ENCODE results near the gene KCMF1. TPM values are rescaled to one million over a fixed set of nuclear protein-coding genes. Genes with fewer than 3 reads are reported as not detected.

KCMF1 gene
- total and polyA plus RNA-seq, 2 experiments from 2014 or later, result 30.7 to 47.8 TPM

DNA sequence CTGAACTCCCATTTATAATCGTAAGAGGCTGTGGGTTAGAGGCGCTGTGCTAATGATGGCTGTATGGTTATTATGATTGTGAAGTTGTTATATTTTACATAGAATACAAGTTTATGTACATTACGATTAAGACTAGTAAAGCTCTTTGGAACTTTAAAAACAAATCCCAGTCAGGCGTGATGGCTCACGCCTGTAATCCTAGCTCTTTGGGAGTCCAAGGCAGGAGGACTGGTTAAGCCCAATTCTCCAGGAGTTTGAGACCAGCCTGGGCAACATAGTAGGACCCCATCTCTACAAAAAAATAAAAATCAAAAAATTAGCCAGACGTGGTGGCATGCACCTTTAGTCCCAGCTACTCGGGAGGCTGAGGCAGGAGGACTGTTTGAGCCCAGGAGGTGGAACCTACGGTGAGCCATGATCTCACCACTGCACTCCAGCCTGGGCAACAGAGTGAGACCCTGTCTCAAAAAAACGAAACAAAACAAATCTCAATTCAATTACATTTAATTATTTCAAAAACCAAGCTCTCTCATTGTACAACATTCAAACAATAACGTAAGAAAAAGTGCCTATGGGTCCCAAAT is 23.9 kb upstream of the KCMF1 start:
- no peak for TF ChIP-seq CTCF (IDR thresholded peaks at IDR 0.05; ENCODE audit: low read depth, low read length)
- no peak for DNase-seq (ENCODE audit: low read depth in 1 of 2, low spot score in 1 of 2)
- H3K27ac ChIP-seq, result no peak overlapping the region

GRCh38 chr2:84953535-84953934 is 17.4 kb upstream of the KCMF1 start:
- Histone ChIP-seq H3K36me3 (no peaks in the 10 kb centered on the region), H3K27me3 (no peaks in the 10 kb centered on the region), H3K9me3 (ENCODE audit: low read depth) (no peaks in the 10 kb centered on the region), H3K4me3 (no peak overlapping the region), H3K27ac (no peak overlapping the region), H3K4me1 (ENCODE audit: low read depth) (peaks cover 7% of the 10 kb centered on the region)
- no peak for DNase-seq (ENCODE audit: low read depth in 1 of 2, low spot score in 1 of 2)
- no peak for TF ChIP-seq CTCF (IDR thresholded peaks at IDR 0.05; ENCODE audit: low read depth, low read length)

More for the DNA sequence above, 23.9 kb upstream of the KCMF1 start:
- H3K36me3 ChIP-seq, result no peaks in the 10 kb centered on the region
- H3K27me3 ChIP-seq, result no peaks in the 10 kb centered on the region
- no peaks in the 10 kb centered on the region for H3K9me3 ChIP-seq (ENCODE audit: low read depth)
- no peak overlapping the region for H3K4me3 ChIP-seq
- no peaks in the 10 kb centered on the region for H3K4me1 ChIP-seq (ENCODE audit: low read depth)

DNA sequence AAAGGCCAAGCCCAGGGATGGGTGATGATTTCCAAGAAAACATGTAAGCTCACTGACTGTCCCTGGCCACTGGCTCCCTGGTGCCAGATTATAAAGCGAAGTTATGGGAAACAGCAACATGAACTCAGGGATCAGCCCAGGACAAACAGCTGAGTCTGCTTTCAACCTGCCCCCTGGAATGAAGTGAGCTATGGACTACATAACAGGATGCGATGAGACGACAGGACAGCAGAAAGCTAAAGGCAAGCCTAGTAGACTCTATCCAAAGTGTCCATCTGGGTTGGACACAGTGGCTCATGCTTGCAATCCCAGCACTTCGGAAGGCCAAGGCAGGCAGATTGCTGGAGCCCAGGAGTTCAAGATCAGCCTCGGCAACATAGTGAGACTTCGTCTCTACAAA is 16.6 kb upstream of the KCMF1 start:
- H3K4me1 ChIP-seq (ENCODE audit: low read depth), result peaks cover 9% of the 10 kb centered on the region
- no peak for DNase-seq (ENCODE audit: low read depth in 1 of 2, low spot score in 1 of 2)
- H3K36me3 ChIP-seq, result no peaks in the 10 kb centered on the region
- no peak overlapping the region for H3K27ac ChIP-seq
- H3K27me3 ChIP-seq, result no peaks in the 10 kb centered on the region
- H3K4me3 ChIP-seq, result no peak overlapping the region
- TF ChIP-seq CTCF (IDR thresholded peaks at IDR 0.05; ENCODE audit: low read depth, low read length), result no peak
- H3K9me3 ChIP-seq (ENCODE audit: low read depth), result no peaks in the 10 kb centered on the region

DNA sequence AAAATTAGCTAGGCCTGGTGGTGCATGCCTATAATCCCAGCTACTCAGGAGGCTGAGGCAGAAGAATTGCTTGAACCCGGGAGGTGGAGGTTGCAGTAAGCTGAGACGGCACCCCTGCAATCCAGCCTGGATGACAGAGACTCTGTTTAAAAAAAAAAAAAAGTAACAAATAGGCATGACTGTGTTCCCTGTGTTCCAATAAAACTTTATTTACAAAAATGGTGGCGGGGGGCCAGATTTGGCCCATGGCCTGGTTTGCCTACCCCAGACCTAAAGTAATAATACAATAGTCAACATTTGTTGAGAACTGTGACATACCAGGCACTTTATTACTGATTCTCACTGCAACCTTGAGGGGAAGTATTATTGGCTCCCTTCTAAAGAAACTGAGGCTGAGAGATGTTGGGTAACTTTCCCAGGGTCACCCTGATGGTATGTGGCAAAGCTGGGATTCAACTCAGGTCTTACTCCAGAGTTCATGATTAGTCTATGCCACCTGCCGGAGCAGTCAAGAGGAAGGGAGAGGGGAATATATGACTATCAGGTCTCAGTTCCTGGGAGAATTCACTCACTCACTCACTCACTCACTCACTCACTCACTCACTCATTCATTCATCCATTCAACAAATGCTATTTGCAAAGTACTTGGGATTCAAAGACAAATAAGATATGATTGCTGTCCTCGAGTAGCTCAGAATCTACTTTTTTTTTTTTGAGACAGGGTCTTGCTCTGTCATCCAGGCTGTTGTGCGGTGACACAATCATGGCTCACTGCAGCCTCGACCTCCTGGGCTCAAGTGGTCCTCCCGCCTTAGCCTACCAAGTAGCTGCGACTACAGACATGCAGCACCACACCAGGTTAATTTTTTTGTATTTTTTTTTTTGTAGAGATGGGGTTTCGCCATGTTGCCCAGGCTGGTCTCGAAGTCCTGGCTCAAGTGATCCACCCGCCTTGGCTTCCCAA is 14.3 kb upstream of the KCMF1 start:
- H3K36me3 ChIP-seq, result no peaks in the 10 kb centered on the region
- no peaks in the 10 kb centered on the region for H3K27me3 ChIP-seq
- H3K4me1 ChIP-seq (ENCODE audit: low read depth), result peaks cover 9% of the 10 kb centered on the region
- no peaks in the 10 kb centered on the region for H3K9me3 ChIP-seq (ENCODE audit: low read depth)
- TF ChIP-seq CTCF (IDR thresholded peaks at IDR 0.05; ENCODE audit: low read depth, low read length), result no peak
- DNase-seq (ENCODE audit: low read depth in 1 of 2, low spot score in 1 of 2), result no peak
- no peak overlapping the region for H3K4me3 ChIP-seq
- peak overlapping the region; percentile 97 for H3K27ac ChIP-seq

- DNase-seq (ENCODE audit: low read depth in 1 of 2, low spot score in 1 of 2), result no peak
- no peaks in the 10 kb centered on the region for H3K9me3 ChIP-seq (ENCODE audit: low read depth)
- H3K36me3 ChIP-seq, result peaks cover 3% of the 10 kb centered on the region
- H3K27ac ChIP-seq, result peak overlapping the region; percentile 97
- H3K27me3 ChIP-seq, result no peaks in the 10 kb centered on the region
- peaks cover 9% of the 10 kb centered on the region for H3K4me1 ChIP-seq (ENCODE audit: low read depth)
- TF ChIP-seq CTCF (IDR thresholded peaks at IDR 0.05; ENCODE audit: low read depth, low read length), result no peak
- no peak overlapping the region for H3K4me3 ChIP-seq
Measured at GRCh38 chr2:84957771-84958134, 13.2 kb upstream of the KCMF1 start.
